ENCODE measurements around the gene SLC36A1. TPM values are rescaled to one million over a fixed set of nuclear protein-coding genes. Genes with fewer than 3 reads are reported as not detected.

Gene SLC36A1
- polyA plus RNA-seq, 1 of the 3 experiments (the other 2 are of a cell fraction) = 4.1 TPM

GRCh38 chr5:151477101-151477500 is 29.7 kb downstream of the SLC36A1 start:
- Histone ChIP-seq H3K9me3 (no peaks in the 10 kb centered on the region), H2AFZ (ENCODE audit: low read depth) (no peak overlapping the region), H3K4me1 (ENCODE audit: control insufficient read depth in 1 of 2, insufficient read depth in 2 of 2, low read depth in 1 of 2, low read length in 1 of 2) (peaks cover 13% of the 10 kb centered on the region in 2 experiments), H3K4me2 (no peak overlapping the region), H3K9me2 (no peaks in the 10 kb centered on the region), H3K27ac (ENCODE audit: low read depth in 2 of 2, low read length in 1 of 2) (no peak overlapping the region), H3F3A (replicated peaks; ENCODE audit: insufficient read depth) (peaks cover 12% of the 10 kb centered on the region), H3K4me3 (ENCODE audit: low read depth in 2 of 2, low read length in 1 of 2) (no peak overlapping the region), H3K27me3 (ENCODE audit: insufficient read depth) (no peaks in the 10 kb centered on the region), H3K9ac (no peak overlapping the region), H4K20me1 (ENCODE audit: insufficient read depth) (no peaks in the 10 kb centered on the region), H3K79me2 (ENCODE audit: insufficient read depth) (no peaks in the 10 kb centered on the region), H3K36me3 (replicated peaks in 1 of 2; ENCODE audit: control insufficient read depth in 1 of 2, insufficient read depth in 2 of 2, low read length in 1 of 2) (peaks cover 0 to 24% of the 10 kb centered on the region in 2 experiments)
- 94% methylated on average over 4 of the region's 4 CpGs for WGBS (ENCODE audit: low lambda C conversion rate)
- no peak for DNase-seq
- POLR2A ChIA-PET = no interaction called here
- TF ChIP-seq EP300 (IDR thresholded peaks at IDR 0.05; ENCODE audit: borderline replicate concordance in 1 of 2, low read depth in 1 of 2, low read length in 1 of 2) = no peak
- TF ChIP-seq FOSL2 (IDR thresholded peaks at IDR 0.05; ENCODE audit: borderline replicate concordance, low read depth) = 0 out of 2 replicates have a peak, but pooled peaks have one; percentile 4
- TF ChIP-seq REST (IDR thresholded peaks at IDR 0.05; ENCODE audit: low read depth, low read length) = no peak
- CTCF ChIA-PET = interaction anchor here (1.0 to 5.2 kb wide), 4 partner anchors 14 to 31 kb away, joined by 4 to 28 read pairs (median 8); partner anchors contain the start of gene SLC36A1

GRCh38 chr5:151480384-151481293 is 33.2 kb downstream of the SLC36A1 start:
- ChIA-PET CTCF (interaction anchor here (0.8 to 1.2 kb wide), 5 partner anchors 10 to 171 kb away, joined by 3 to 5 read pairs (median 3); partner anchors contain the start of gene SLC36A1), POLR2A (interaction anchor here (0.6 kb wide), 1 partner anchor 11 kb away, joined by 3 read pairs; no protein-coding TSS in a partner anchor)
- Histone ChIP-seq H3K4me1 (ENCODE audit: control insufficient read depth in 1 of 2, insufficient read depth in 2 of 2, low read depth in 1 of 2, low read length in 1 of 2) (peaks cover 13 to 19% of the 10 kb centered on the region in 2 experiments), H3K27me3 (ENCODE audit: insufficient read depth) (no peaks in the 10 kb centered on the region), H3K36me3 (replicated peaks in 1 of 2; ENCODE audit: control insufficient read depth in 1 of 2, insufficient read depth in 2 of 2, low read length in 1 of 2) (peaks cover 0 to 25% of the 10 kb centered on the region in 2 experiments), H2AFZ (ENCODE audit: low read depth) (no peak overlapping the region), H3K9ac (no peak overlapping the region), H3K9me3 (no peaks in the 10 kb centered on the region), H4K20me1 (ENCODE audit: insufficient read depth) (no peaks in the 10 kb centered on the region), H3K4me2 (0 out of 2 replicates have a peak overlapping the region, but pooled peaks have one; percentile 1), H3K4me3 (ENCODE audit: low read depth in 2 of 2, low read length in 1 of 2) (no peak overlapping the region), H3K27ac (ENCODE audit: low read depth in 2 of 2, low read length in 1 of 2) (peak overlapping the region in 1 of 2 experiments; percentile 41; a peak in 2 of 4 replicates), H3F3A (replicated peaks; ENCODE audit: insufficient read depth) (peaks cover 12% of the 10 kb centered on the region), H3K9me2 (no peaks in the 10 kb centered on the region), H3K79me2 (ENCODE audit: insufficient read depth) (no peaks in the 10 kb centered on the region)
- TF ChIP-seq, protein P1, sequence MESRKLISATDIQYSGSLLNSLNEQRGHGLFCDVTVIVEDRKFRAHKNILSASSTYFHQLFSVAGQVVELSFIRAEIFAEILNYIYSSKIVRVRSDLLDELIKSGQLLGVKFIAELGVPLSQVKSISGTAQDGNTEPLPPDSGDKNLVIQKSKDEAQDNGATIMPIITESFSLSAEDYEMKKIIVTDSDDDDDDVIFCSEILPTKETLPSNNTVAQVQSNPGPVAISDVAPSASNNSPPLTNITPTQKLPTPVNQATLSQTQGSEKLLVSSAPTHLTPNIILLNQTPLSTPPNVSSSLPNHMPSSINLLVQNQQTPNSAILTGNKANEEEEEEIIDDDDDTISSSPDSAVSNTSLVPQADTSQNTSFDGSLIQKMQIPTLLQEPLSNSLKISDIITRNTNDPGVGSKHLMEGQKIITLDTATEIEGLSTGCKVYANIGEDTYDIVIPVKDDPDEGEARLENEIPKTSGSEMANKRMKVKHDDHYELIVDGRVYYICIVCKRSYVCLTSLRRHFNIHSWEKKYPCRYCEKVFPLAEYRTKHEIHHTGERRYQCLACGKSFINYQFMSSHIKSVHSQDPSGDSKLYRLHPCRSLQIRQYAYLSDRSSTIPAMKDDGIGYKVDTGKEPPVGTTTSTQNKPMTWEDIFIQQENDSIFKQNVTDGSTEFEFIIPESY (IDR thresholded peaks at IDR 0.05; ENCODE audit: borderline replicate concordance, low read depth) = no peak
- no peak for TF ChIP-seq SMC3 (IDR thresholded peaks at IDR 0.05; ENCODE audit: low read depth, low read length)
- TF ChIP-seq FOXM1 (IDR thresholded peaks at IDR 0.05; ENCODE audit: low read depth) = no peak
- TF ChIP-seq MXI1 (IDR thresholded peaks at IDR 0.05; ENCODE audit: low read depth, low read length) = no peak
- DNase-seq = peak; percentile 19
- 85% methylated on average over 7 of the region's 7 CpGs for WGBS (ENCODE audit: low lambda C conversion rate)
